Spleen (tissue), 7 donors: ENCODE data around the gene MEG3.

Experiments used
- POLR2AphosphoS5 ChIP-seq, 3 donors: sonication (generic); formaldehyde crosslinking; IDR thresholded peaks; one replicate each; pipeline ENCODE4 v1.5.1; 2017; ENCODE audit warnings: antibody characterized with exemption in 3 of 3
- TF ChIP-seq, protein P1 (sequence below), 11 experiments: fragments of 200-600 bp in 7 of 11; fragments of 450-650 bp in 4 of 11; sonication (generic) in 4 of 11; IDR thresholded peaks in 8 of 11; conservative IDR thresholded peaks in 3 of 11; 1 replicate in 7 of 11; 2 replicates in 4 of 11; pipeline versions ENCODE4 v1.4.0 to v1.8.0; 2016 to 2021; ENCODE audit warnings: antibody characterized with exemption in 11 of 11, inconsistent platforms in 4 of 11, mild to moderate bottlenecking in 1 of 11
- donor health status: DM: no; HTN: no; CAD: no; lungs with moderate emphysema.
- donor health status: DM: no; HTN: no; CAD: no.
- donor health status: DM: no; HTN: no; CAD: no.

DNA sequence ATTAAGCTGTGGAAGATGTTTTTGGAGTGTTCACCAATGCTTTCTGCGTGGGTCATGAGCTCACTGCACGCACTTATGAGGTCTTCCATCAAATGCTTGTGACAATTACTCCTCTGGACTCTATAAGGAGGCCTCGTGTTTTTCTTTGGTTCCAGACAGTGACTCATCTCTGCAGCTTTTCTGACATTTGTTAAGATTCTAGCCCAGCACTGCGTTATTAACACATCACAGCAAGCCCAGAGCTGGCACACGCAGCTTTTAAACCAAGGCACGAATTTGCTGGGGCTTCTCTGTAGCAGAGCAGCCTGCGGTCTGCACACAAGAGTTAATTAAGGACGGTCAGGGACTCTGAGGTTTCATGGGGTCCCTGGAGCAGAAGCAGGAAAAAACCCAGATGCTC, 16.9 kb downstream of the MEG3 start:
- TF ChIP-seq, protein P1, sequence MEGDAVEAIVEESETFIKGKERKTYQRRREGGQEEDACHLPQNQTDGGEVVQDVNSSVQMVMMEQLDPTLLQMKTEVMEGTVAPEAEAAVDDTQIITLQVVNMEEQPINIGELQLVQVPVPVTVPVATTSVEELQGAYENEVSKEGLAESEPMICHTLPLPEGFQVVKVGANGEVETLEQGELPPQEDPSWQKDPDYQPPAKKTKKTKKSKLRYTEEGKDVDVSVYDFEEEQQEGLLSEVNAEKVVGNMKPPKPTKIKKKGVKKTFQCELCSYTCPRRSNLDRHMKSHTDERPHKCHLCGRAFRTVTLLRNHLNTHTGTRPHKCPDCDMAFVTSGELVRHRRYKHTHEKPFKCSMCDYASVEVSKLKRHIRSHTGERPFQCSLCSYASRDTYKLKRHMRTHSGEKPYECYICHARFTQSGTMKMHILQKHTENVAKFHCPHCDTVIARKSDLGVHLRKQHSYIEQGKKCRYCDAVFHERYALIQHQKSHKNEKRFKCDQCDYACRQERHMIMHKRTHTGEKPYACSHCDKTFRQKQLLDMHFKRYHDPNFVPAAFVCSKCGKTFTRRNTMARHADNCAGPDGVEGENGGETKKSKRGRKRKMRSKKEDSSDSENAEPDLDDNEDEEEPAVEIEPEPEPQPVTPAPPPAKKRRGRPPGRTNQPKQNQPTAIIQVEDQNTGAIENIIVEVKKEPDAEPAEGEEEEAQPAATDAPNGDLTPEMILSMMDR (IDR thresholded peaks at IDR 0.05 in 8 of 11, conservative IDR thresholded peaks at IDR 0.05 in 3 of 11): no peak
- TF ChIP-seq POLR2AphosphoS5 (IDR thresholded peaks at IDR 0.05): no peak
